Tibial artery (tissue), 4 donors: ENCODE results near the gene HMCES.
A peak's percentile ranks its signal among the peaks of the same experiment; 100 is the strongest.
"Not testable (repeated sequence)": the region's sequence is repeated elsewhere in the genome, so short reads cannot be mapped to it uniquely, and the experiment has no call there.

Source experiments
- DNase-seq, 2 donors: peaks; one replicate each; pipeline ENCODE4 v3.0.0-alpha.2; 2019
- H3K27ac ChIP-seq, 2 donors: fragments of 200-600 bp; sonication (generic) in 1 of 2; 1 replicate in 1 of 2; 2 replicates in 1 of 2; pipeline ENCODE4 v1.5.1; 2018 to 2019; ENCODE audit warnings: mild to moderate bottlenecking in 1 of 2
- H3K27me3 ChIP-seq, 2 donors: fragments of 200-600 bp; sonication (generic) in 1 of 2; one replicate each; pipeline versions ENCODE4 v1.5.1 to v1.6.0; 2016 to 2019
- H3K36me3 ChIP-seq, 3 donors: fragments of 200-600 bp; sonication (generic) in 2 of 3; one replicate each; pipeline ENCODE4 v1.5.1; 2016 to 2019; ENCODE audit warnings: mild to moderate bottlenecking in 2 of 3
- H3K4me1 ChIP-seq, 4 donors: fragments of 200-600 bp; sonication (generic) in 2 of 4; 1 replicate in 3 of 4; 2 replicates in 1 of 4; pipeline ENCODE4 v1.5.1; 2016 to 2019
- H3K4me3 ChIP-seq, 2 donors: fragments of 200-600 bp; sonication (generic) in 1 of 2; 1 replicate in 1 of 2; 2 replicates in 1 of 2; pipeline ENCODE4 v1.5.1; 2018 to 2019; ENCODE audit warnings: mild to moderate bottlenecking in 2 of 2
- H3K9me3 ChIP-seq, 3 donors: fragments of 200-600 bp; sonication (generic) in 1 of 3; one replicate each; pipeline ENCODE4 v1.5.1; 2016 to 2019
- intact Hi-C: fragments of 100-400 bp; cut with DNase I; formaldehyde crosslinking; loops from one replicate; pipeline ENCODE4 v1.15.0; 2023; ENCODE audit warnings: low total_unique reads
- TF ChIP-seq, protein P1 (sequence below), 2 experiments: fragments of 200-600 bp in 1 of 2; fragments of 450-650 bp in 1 of 2; IDR thresholded peaks; one replicate each; pipeline ENCODE4 v1.5.1; 2017 to 2019; ENCODE audit warnings: antibody characterized with exemption in 2 of 2, mild to moderate bottlenecking in 1 of 2, moderate library complexity in 1 of 2

The HMCES gene

GRCh38 chr3:129245141-129245540 lies 33.5 kb upstream of the HMCES start:
- Histone ChIP-seq H3K27me3 (no peaks in the 10 kb centered on the region), H3K27ac (peak overlapping the region; percentile 54), H3K4me3 (no peak overlapping the region), H3K36me3 (no peaks in the 10 kb centered on the region), H3K9me3 (no peaks in the 10 kb centered on the region), H3K4me1 (peaks cover 0 to 30% (median 22%) of the 10 kb centered on the region in 4 donors)
- intact Hi-C loops, result loop anchor here (5.0 kb wide), 2 partner anchors 63 to 278 kb away; partner anchors contain the start of gene CNBP
- TF ChIP-seq, protein P1, sequence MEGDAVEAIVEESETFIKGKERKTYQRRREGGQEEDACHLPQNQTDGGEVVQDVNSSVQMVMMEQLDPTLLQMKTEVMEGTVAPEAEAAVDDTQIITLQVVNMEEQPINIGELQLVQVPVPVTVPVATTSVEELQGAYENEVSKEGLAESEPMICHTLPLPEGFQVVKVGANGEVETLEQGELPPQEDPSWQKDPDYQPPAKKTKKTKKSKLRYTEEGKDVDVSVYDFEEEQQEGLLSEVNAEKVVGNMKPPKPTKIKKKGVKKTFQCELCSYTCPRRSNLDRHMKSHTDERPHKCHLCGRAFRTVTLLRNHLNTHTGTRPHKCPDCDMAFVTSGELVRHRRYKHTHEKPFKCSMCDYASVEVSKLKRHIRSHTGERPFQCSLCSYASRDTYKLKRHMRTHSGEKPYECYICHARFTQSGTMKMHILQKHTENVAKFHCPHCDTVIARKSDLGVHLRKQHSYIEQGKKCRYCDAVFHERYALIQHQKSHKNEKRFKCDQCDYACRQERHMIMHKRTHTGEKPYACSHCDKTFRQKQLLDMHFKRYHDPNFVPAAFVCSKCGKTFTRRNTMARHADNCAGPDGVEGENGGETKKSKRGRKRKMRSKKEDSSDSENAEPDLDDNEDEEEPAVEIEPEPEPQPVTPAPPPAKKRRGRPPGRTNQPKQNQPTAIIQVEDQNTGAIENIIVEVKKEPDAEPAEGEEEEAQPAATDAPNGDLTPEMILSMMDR (IDR thresholded peaks at IDR 0.05), result no peak
- no peak for DNase-seq

DNA sequence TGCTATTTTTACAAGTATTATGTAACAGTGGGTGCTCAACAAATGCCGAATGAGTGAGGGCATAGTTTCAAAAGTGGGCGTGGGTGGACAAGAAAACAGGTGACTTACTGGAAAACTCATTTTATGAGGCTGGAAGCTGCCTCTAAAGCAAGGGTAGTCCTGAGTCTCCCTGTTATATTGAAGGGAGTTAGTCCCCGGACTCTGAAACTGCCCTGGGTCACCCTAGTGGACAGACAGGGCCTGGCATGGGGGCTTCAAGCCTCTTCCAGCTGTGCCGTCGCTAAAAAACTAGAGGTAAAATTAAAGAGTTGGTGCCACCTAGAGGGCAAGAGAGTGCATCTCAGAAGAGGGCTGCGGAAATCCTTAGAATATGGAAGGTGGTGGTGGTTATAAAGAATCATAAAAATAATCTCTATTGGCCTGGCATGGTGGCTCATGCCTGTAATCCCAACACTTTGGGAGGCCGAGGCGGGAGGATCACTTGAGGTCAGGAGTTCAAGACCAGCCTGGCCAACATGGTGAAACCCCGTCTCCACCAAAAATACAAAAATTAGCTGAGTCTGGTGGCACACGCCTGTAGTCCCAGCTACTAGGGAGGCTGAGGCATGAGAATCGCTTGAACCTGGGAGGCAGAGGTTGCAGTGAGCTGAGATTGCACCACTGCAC lies 32.9 kb upstream of the HMCES start:
- peak; percentile 81 to 87 for DNase-seq
- peak overlapping the region in 1 of 2 donors; percentile 15 for H3K4me3 ChIP-seq
- TF ChIP-seq, protein P1 (IDR thresholded peaks at IDR 0.05), result peak; percentile 93 to 94
- not testable (repeated sequence) for H3K9me3 ChIP-seq, H3K27me3 ChIP-seq, H3K36me3 ChIP-seq
- H3K27ac ChIP-seq, result peak overlapping the region; percentile 54
- peaks cover 0 to 36% (median 28%) of the 10 kb centered on the region in 4 donors for H3K4me1 ChIP-seq
- intact Hi-C loops, result loop anchor here (5.0 kb wide), 2 partner anchors 63 to 278 kb away; partner anchors contain the start of gene CNBP

- peaks cover 0 to 4% (median 3%) of the 10 kb centered on the region in 3 donors for H3K36me3 ChIP-seq
- no peaks in the 10 kb centered on the region for H3K27me3 ChIP-seq
- no peak overlapping the region for H3K27ac ChIP-seq
- peaks cover 0 to 44% (median 31%) of the 10 kb centered on the region in 4 donors for H3K4me1 ChIP-seq
- no peak for DNase-seq
- no peaks in the 10 kb centered on the region for H3K9me3 ChIP-seq
- TF ChIP-seq, protein P1 (IDR thresholded peaks at IDR 0.05), result no peak
- no peak overlapping the region for H3K4me3 ChIP-seq
- intact Hi-C loops, result loop anchor here (5.0 kb wide), 2 partner anchors 64 to 279 kb away; partner anchors contain the start of gene CNBP
Observed at GRCh38 chr3:129246636-129247035, 32.0 kb upstream of the HMCES start.

- H3K27ac ChIP-seq, result peak overlapping the region; percentile 89 to 90
- intact Hi-C loops, result loop anchor here (5.0 kb wide), 2 partner anchors 66 to 281 kb away; partner anchors contain the start of gene CNBP
Observed at GRCh38 chr3:129248286-129248979, 30.2 kb upstream of the HMCES start.

More at GRCh38 chr3:129248286-129248979, 30.2 kb upstream of the HMCES start:
- Histone ChIP-seq H3K36me3 (peaks cover 13 to 22% (median 21%) of the 10 kb centered on the region in 3 donors), H3K9me3 (no peaks in the 10 kb centered on the region), H3K4me3 (peak overlapping the region; percentile 78 to 84), H3K4me1 (peaks cover 0 to 58% (median 37%) of the 10 kb centered on the region in 4 donors), H3K27me3 (no peaks in the 10 kb centered on the region)
- TF ChIP-seq, protein P1 (IDR thresholded peaks at IDR 0.05), result no peak
- no peak for DNase-seq
